Thoracic aorta (tissue), 2 donors: ENCODE data around the gene PXMP4. TPM values are rescaled to one million over a fixed set of nuclear protein-coding genes. Genes with fewer than 3 reads are reported as not detected.

ENCODE experiments used
- ATAC-seq: fragments of 150-250 bp; one replicate; pipeline ENCODE4 v1.8.0; 2017; ENCODE audit warnings: low read depth; ENCODE audit not compliant: insufficient number of reproducible peaks, low FRiP score
- DNase-seq: peaks from one replicate; pipeline ENCODE4 v3.0.0-alpha.2; 2020; ENCODE audit warnings: low spot score
- H3K27ac ChIP-seq, 2 donors: fragments of 200-600 bp; sonication (generic); 1 replicate in 1 of 2; 2 replicates in 1 of 2; pipeline ENCODE4 v1.5.1; 2016; ENCODE audit warnings: mild to moderate bottlenecking in 2 of 2, moderate library complexity in 2 of 2
- H3K27me3 ChIP-seq: fragments of 200-600 bp; sonication (generic); replicated peaks from 2 replicates; pipeline ENCODE4 v1.6.0; 2016; ENCODE audit warnings: mild to moderate bottlenecking; ENCODE audit not compliant: insufficient read depth
- H3K36me3 ChIP-seq: fragments of 200-600 bp; sonication (generic); one replicate; pipeline ENCODE4 v1.5.1; 2016
- H3K4me1 ChIP-seq, 2 donors: fragments of 200-600 bp; sonication (generic); 1 replicate in 1 of 2; 2 replicates in 1 of 2; pipeline versions ENCODE4 v1.5.1 to v1.6.0; 2016; ENCODE audit warnings: low read depth in 2 of 2, mild to moderate bottlenecking in 1 of 2; ENCODE audit not compliant: control insufficient read depth in 1 of 2
- H3K4me3 ChIP-seq: fragments of 200-600 bp; sonication (generic); 2 replicates; pipeline ENCODE4 v1.5.1; 2016; ENCODE audit warnings: mild to moderate bottlenecking
- H3K9me3 ChIP-seq: fragments of 200-600 bp; sonication (generic); 2 replicates; pipeline ENCODE4 v1.5.1; 2016
- total RNA-seq, 2 donors: library from RNA; depleted of rRNA; stranded (reverse); fragments of >200 nt; gene quantifications; one replicate each; pipeline versions ENCODE4 v1.1.0 to v1.2.3, GENCODE V29; 2016
- TF ChIP-seq, protein P1 (sequence below): fragments of 200-600 bp; sonication (generic); IDR thresholded peaks from one replicate; pipeline ENCODE4 v1.5.1; 2019; ENCODE audit warnings: antibody characterized with exemption

Gene PXMP4
- total RNA-seq, 2 donors from 2014 or later: 3.3 to 4.1 TPM

DNA sequence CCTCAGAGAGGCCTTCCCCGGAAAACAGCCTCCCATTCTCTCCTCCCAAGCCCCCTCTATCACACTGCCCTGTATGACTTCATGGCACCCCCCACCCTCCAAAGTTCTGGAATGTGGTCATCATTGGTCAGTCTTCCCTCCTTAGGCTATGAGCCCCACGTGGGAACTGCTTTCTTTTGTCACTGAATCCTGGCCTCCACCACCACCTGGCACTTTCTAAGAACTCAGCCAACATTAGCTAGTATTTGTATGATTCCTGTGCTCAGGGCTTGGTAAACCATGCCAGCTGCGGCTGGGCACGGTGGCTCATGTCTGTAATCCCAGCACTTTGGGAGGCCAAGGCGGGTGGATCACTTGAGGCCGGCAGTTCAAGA, 25.5 kb downstream of the PXMP4 start:
- Histone ChIP-seq H3K4me1 (peaks cover 20 to 46% of the 10 kb centered on the region in 2 donors), H3K9me3 (no peaks in the 10 kb centered on the region), H3K27ac (peak overlapping the region; percentile 83 to 85), H3K4me3 (no peak overlapping the region), H3K27me3 (no peaks in the 10 kb centered on the region), H3K36me3 (no peaks in the 10 kb centered on the region)
- TF ChIP-seq, protein P1, sequence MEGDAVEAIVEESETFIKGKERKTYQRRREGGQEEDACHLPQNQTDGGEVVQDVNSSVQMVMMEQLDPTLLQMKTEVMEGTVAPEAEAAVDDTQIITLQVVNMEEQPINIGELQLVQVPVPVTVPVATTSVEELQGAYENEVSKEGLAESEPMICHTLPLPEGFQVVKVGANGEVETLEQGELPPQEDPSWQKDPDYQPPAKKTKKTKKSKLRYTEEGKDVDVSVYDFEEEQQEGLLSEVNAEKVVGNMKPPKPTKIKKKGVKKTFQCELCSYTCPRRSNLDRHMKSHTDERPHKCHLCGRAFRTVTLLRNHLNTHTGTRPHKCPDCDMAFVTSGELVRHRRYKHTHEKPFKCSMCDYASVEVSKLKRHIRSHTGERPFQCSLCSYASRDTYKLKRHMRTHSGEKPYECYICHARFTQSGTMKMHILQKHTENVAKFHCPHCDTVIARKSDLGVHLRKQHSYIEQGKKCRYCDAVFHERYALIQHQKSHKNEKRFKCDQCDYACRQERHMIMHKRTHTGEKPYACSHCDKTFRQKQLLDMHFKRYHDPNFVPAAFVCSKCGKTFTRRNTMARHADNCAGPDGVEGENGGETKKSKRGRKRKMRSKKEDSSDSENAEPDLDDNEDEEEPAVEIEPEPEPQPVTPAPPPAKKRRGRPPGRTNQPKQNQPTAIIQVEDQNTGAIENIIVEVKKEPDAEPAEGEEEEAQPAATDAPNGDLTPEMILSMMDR: no peak
- DNase-seq: no peak
- ATAC-seq: peak; percentile 29

DNA sequence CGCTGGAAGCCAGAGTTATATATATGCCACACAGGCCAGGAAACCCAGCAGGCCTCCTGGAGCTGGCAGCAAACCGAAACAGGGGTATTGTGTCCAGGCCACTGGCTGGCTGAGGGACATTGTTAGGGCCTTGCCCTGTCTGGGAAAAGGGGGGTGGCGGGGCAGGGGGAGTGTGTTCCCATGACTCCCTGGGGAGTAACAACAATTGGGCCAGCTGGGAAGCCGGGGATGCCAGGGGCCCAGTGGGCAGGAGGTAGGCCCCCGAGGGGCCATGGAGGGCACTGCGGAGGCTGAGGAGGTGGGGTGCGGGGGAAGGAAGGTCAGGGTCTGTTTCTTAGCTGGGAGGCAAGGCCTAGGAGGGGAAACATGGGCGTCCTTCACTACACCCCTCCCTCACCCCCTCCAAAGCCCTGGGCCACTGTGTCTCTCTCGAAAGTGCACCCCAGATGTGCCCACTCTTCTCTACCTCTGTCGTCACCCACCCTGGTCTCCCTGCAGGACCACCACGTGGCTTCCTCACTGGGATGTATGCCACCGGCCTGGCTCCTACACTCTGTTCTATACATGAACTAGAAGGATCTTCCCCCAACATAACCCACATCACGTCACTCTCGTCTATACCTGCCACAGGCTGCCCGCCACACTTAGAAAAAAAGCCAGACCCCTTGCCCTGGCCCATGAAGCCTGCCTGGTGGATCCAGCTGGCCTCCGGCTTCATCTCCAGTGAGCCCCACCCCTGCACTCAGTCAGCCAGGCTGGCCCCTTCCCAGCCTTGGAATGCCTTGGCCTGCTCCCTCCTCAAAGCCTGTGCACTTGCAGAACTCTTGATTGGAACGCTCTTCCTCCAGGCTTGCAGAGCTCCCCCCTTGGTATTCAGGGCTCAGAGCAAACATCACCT, 26.1 kb downstream of the PXMP4 start:
- H3K4me1 ChIP-seq: peaks cover 20 to 46% of the 10 kb centered on the region in 2 donors
- no peaks in the 10 kb centered on the region for H3K36me3 ChIP-seq
- no peaks in the 10 kb centered on the region for H3K27me3 ChIP-seq
- TF ChIP-seq, protein P1: no peak
- H3K4me3 ChIP-seq: no peak overlapping the region
- H3K27ac ChIP-seq: peak overlapping the region; percentile 83 to 85
- peak; percentile 21 for ATAC-seq
- no peaks in the 10 kb centered on the region for H3K9me3 ChIP-seq
- DNase-seq: no peak

DNA sequence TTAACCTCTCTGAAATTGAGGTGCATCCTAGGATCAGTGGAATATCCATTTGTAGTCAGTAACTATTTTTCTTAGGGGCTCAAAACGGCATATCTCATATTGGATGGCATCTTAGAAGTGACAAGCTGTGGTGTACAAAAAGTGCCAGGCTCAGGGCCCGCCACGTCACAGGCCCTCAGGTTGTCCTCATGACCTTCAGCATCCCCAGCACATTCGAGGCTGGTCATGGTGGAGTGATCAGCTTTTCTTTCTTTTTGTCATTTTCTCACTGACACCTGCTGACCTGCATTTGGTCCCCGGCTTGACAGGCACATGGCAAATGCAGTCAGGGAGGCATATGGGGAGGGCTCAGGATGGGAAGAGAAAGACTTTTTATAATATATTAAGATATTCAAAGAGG, 26.8 kb downstream of the PXMP4 start:
- DNase-seq (no peak), ATAC-seq (no peak)
- H3K4me3 ChIP-seq: no peak overlapping the region
- peak overlapping the region; percentile 83 to 85 for H3K27ac ChIP-seq
- no peaks in the 10 kb centered on the region for H3K27me3 ChIP-seq
- H3K4me1 ChIP-seq: peaks cover 20 to 46% of the 10 kb centered on the region in 2 donors
- TF ChIP-seq, protein P1: no peak
- no peaks in the 10 kb centered on the region for H3K9me3 ChIP-seq
- no peaks in the 10 kb centered on the region for H3K36me3 ChIP-seq

DNA sequence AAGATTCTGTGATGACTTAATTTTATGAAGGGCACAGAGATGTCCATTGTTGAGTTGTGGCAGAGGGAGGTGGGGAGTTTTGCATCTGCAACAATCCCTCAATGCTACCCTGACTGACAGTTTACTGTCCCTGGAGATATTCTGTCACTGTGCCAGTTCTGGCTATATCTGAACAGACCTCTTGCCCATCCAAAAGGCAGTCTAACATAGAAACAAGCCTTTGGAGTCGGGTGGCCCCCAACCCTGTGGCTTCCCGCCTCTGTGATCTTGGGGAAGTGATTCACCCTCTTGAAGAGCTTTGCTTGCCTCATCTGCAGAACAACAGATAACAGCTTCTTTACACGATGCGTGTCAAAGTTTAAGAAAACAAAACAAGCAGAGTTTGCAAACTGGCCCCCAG, 30.1 kb downstream of the PXMP4 start:
- Histone ChIP-seq H3K27ac (no peak overlapping the region), H3K4me3 (no peak overlapping the region), H3K4me1 (peaks cover 19 to 33% of the 10 kb centered on the region in 2 donors), H3K9me3 (no peaks in the 10 kb centered on the region), H3K27me3 (no peaks in the 10 kb centered on the region), H3K36me3 (no peaks in the 10 kb centered on the region)
- TF ChIP-seq, protein P1: no peak
- no peak for DNase-seq
- ATAC-seq: no peak

DNA sequence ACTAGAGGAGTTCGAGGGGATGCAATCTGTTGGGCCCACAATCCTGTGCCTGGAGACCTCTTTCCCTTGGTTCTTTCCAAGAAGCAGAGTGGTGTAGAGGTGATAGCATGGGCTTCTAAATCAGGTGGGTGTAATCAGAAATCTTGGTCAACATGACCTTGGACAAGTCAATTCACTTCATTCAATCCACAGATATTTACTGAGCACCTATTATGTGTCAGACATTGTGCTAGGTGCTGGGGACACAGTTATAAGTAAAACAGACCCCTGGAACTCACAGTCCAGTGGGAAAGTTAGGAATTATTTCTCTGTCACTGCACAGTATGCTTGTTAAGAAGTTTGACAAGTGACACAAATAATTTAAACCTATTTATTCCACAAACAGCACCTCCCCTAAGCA, 30.6 kb downstream of the PXMP4 start:
- H3K27ac ChIP-seq: no peak overlapping the region
- DNase-seq: no peak
- H3K4me3 ChIP-seq: no peak overlapping the region
- H3K4me1 ChIP-seq: peaks cover 15 to 28% of the 10 kb centered on the region in 2 donors
- TF ChIP-seq, protein P1: no peak
- ATAC-seq: no peak
- H3K36me3 ChIP-seq: no peaks in the 10 kb centered on the region
- no peaks in the 10 kb centered on the region for H3K9me3 ChIP-seq
- no peaks in the 10 kb centered on the region for H3K27me3 ChIP-seq
